Stimulated activated CD8-positive, alpha-beta memory T cell treated with anti-CD3 and anti-CD28 coated beads, Interleukin-15, amount 100 ng/mL, for 1 hour (primary cell): Measurements from ENCODE around the gene OGFOD1.

ENCODE experiments used
- DNase-seq: peaks from one replicate; pipeline ENCODE4 v3.0.0-alpha.2; 2020; ENCODE audit warnings: low read depth

Gene OGFOD1

DNA sequence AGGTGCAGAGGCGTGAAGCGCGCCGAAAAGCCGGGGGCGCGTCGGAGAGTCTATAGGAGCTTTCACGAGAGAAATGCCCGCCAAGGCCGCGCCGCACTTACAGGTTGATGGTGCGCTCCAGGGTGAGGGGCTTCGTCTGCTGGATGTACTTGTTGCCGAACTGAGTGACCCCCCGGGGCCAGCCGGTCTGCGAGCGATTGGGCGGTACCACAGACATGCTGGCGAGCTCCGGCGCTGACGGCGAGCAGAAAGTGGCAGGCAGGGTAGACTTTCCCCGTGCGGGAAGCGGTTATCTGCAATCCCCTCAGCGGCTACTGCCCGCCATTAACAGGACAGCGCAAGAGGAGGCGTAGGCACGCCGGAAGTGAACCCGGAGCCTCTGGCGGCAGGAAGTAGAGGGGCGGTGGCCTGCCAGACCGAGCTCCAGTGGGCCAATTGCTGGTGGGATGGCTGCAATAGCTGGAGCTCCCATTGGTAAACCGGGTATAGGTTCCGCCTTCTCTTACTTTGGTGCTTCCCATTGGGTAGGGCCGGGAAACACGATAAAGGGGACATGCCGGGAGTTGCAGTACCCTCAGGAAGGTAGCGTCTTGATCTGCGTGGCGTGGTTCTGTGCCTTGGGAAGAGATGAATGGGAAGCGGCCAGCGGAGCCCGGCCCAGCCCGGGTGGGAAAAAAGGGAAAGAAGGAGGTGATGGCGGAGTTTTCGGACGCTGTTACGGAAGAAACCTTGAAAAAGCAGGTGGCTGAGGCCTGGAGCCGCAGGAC is at the start of gene OGFOD1, which contains the start of gene NUDT21:
Gene OGFOD1 (plus strand): TSS at position 569 of the 767 bp plus-strand sequence. CDS start 59 bp downstream, at position 628.
Gene NUDT21 (minus strand): TSS at position 347 of the 767 bp plus-strand sequence. CDS start 130 bp downstream, at position 217.
- DNase-seq: peak; percentile 78

DNA sequence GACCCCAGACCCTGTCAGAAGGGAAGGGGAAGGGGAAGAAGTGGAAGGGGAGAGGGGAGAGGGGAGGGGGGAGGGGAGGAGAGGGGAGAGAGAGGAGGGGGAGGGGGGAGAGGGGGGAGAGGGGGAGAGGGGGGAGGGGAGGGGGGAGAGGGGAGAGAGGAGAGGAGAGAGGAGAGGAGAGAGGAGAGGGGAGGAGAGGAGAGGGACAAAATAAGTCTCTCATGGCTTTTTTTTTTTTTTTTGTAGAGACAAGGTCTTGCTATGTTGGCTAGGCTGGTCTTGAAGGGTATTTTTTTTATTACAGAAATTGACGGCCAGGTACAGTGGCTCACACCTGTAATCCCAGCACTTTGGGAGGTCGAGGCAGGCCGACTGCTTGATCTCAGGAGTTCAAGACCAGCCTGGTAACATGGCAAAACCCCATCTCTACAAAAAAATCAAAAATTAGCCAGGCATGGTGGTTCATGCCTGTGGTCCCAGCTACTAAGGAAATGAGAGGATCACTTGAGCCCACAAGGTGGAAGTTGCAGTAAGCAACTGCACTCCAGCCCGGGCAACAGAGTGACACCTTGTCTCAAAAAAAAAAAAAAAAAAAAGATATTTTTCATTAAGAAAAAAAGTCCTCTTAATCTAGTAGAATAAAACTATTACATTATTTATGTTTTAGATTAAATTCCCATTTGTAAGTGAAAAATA is 45.2 kb upstream of the OGFOD1 start:
- DNase-seq: no peak

DNA sequence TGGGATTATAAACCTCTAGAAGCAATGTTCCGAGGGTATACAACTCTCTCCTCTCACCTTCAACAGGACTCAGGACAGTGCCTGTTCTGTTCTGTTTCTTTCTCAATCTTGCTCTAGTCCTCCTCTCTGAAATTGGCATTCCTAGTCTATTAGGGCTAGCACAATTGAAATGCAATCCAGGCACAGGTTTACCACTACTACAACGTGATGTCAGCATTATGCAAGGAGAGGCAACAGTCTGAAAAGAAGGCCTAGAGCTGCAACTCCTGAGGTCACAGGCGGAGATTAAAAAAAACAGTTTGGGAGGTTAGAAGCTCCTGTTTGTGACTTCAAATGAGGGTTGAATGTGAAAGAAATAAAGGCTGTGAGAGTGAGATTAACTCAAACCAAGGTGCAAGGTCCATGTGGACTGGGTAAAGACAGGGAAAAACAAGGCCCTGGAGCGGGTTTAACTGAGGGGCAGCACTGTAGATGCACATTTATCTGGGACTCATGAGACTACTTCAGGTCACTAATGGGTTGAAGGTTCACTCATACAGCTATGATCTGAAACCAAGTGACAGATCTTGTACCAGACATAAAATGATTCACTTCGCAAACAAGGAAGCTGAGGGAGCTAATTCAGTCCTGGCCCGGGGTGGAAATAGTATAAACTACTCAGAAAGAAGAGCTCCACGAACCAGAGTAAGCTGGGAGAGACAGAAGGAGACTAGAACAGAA is 42.8 kb upstream of the OGFOD1 start:
- no peak for DNase-seq

DNA sequence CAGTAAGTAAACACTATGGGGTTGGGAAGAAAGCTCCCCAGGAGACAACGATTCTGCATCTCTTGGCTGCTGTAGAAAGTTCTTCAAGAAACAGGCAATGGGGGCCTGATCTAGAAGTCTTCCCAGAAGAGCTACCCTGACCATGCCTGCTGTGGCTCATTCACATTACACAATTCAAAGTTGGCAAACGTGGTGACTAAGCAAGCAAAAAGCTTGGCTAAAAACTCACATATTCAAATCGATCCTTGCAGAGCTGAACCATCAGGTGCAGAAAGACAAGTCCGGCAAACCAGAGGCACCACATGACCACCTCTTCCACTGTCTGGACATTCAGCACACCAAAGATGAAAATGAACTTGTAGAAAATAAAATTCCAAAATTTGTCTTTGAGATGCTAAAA is 42.2 kb upstream of the OGFOD1 start:
- no peak for DNase-seq

DNA sequence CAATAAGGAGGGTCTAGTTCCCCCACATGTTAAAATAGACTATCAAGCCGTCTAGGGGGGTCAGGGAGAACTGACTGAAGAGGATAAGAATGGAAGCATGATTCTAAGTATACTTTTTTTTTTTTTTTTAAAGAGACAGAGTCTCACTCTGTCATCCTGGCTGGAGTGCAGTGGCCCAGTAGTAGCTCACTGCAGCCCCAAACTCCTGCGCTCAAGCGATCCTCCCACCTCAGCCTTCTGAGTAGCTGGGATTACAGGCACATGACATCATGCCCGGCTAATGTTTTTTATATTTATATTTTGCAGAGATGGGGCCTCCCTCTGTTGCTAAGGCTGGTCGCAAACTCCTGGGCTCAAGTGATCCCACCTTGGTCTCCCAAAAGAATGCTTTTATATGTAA is 40.2 kb upstream of the OGFOD1 start:
- DNase-seq: no peak

DNA sequence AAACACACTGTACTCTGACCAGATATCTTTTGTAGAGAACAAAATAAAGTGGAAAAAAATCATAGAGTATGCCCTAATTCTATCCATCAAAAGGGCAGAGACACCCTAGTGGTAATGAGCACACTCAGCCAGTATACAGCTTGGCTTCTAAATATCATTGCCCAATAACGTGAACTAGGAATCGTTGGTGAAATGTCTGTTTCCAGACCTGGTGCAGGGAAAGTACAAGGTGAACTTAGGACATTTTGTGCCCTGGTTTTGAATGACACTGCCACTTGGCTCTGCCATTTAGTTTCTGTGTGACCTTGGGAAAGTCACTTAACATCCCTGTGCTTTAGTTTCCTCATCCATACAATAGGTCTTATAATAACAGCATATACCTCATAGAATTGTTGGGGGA is 39.7 kb upstream of the OGFOD1 start:
- DNase-seq: no peak

DNA sequence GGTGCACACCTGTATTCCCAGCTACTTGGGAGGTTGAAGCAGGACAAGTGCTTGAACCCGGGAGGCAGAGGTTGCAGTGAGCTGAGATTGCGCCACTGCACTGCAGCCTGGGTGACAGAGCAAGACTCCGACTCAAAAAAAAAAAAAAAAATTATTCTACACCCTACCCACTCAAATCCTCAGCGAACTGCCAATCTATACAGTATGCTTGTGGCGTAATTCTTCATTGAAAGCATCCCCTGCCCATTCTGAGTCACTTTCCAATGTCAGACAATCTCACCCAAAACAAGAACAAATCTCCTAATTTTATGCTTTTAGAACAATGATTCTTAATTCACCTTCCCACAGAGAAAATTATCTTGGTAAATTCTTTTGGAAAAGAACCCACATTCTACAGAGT is 38.0 kb upstream of the OGFOD1 start:
- no peak for DNase-seq

DNA sequence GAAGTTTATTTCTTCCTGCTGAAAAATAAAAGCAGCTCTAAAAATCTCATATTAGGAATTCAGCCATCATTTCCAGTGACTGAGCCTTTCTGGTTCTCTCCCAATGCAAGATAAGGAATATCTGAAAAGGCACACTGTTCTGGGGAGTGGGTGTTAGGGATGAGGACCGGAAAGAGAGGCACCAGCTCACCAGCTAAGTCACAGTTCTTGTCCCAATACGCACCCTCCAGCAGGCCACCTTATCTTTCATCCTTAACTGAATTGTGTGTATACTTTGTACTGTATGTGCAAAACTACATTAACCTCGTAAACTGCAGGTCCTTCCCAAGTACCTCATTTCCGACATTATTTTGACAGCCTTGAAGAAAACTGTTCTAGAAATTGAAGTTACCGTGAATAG is 37.0 kb upstream of the OGFOD1 start:
- DNase-seq: no peak

DNA sequence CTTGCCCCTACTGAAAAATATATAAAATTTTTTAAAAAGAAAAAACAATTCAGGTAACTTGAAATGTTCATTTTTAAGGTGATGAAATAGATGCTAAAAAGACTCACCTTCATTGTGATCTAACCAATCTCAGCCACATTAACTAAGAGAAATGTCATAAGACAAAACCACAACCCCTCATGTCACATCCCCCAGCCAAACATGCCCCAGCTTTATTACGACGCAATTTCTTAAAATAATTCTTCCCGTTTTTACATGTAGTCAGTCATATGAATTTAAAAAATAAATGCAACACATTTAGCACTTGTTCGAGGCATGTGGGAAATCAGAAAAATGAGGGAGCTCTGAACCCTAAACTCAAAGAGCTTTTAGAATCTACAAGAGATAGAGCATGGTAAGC is 35.5 kb upstream of the OGFOD1 start:
- no peak for DNase-seq

DNA sequence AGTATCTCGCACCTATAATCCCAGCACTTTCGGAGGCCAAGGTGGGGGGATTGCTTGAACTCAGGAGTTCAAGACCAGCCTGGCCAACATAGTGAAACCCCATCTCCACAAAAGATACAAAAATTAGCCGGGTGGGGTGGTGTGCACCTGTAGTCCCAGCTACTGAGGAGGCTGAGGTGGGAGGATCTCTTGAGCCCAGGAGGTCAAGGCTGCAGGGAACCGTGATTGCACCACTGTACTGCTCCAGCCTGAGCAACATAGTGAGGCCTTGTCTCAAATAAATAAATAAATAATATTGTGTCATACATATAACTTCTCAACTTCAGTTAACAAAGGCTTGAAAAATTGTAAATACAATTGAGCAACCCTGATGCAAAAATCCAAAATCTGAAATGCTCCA is 34.2 kb upstream of the OGFOD1 start:
- DNase-seq: no peak

DNA sequence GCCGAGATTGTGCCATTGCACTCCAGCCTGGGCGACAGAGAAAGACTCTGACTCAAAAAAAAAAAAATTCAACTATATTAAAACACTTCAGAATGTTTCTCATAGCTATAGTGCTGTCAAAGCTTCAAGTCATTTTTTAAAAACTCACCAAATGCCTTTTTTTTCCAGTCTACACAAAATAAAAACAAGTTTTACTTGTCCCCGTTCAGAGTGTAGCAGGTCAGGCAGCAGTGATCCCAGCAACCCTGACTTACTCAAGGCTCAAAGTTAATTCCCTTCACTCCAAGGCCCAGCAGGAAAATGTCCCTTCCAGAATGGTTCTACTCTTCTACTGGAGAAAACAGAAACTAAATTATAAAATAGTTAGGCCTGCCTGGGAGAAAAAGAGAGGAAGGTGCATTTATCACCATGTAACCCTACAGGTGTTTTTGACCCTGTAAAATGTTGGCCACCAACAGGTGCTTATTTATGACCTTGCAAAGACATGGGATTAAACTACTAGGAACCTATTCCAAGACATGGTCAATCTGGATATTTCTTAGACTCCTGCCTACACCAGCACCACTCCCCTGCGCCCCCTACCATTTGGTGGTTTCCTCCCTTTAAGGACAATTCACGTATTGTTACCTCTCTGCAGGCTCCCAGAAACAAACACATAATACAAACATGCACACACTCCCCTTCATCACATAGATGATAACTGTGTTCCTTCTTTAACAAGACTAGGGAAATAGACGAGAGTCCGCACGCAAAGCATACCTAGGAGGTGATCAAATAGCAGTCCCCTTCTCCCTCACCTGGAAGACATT is 31.4 kb upstream of the OGFOD1 start:
- no peak for DNase-seq

DNA sequence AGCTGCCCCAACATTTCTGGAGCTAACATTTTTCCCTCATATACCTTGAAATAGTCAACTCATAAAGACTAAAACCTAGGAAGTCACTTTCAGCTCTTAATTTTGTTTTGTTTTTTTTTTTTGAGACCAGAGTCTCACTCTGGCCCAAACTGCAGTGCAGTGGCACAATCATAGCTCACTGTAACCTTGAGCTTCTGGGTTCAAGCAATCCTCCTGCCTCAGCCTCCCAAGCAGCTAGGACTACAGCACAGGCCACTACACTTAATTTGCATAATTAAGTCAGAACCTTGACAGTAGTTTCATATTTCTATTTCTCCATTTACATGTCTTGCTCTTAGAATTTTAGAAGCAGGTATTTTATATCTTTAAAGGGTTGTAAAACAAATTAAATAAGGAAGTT is 30.7 kb upstream of the OGFOD1 start:
- DNase-seq: no peak

DNA sequence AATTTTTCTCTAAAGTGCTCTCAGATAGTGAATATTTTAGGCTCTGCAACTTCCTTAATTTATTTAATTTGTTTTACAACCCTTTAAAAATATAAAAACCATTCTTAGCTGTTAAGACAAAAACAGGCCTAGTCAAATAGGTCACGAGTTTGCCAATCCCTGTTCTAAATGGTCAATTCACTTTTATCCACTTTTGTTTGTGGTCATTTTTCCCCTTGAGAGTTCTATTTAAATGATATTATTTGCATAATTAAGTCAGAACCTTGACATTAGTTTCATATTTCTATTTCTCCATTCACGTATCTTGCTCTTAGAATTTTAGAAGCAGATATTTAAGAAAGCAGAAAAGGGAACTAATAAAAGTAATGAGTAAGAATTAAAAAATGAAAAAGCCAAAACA is 30.0 kb upstream of the OGFOD1 start:
- no peak for DNase-seq

DNA sequence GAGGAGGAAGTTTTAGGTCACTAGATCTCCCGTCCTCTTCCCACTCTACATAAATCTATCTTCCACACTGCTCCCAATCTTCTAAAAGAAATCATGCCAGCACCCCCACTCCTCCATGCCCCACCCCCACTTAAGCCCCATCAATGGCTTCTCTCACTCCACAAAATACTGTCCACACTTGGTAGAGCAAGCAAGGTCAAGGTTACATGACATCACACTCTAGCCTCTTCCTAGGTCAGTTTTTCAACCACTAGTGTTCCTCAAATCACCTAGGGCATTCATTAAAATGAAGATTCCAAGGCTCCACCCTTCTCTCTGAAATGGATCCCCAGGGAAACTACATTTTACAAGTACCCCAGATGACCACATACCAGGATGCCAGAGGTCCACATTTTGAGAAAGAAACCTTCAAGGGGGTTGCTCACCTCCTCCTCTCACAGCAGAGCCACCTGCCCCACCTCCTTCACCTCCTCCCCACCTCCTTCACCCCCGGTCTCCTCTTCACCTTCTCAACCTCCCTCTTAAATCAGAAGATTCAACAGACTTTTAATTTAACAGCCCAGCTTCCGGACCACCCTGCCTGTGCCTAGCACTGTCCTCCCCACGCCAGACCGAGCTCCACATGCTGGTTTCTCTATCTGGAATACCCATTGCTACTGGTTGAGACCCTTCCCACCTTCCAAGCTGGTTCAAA is 29.2 kb upstream of the OGFOD1 start:
- DNase-seq: no peak

DNA sequence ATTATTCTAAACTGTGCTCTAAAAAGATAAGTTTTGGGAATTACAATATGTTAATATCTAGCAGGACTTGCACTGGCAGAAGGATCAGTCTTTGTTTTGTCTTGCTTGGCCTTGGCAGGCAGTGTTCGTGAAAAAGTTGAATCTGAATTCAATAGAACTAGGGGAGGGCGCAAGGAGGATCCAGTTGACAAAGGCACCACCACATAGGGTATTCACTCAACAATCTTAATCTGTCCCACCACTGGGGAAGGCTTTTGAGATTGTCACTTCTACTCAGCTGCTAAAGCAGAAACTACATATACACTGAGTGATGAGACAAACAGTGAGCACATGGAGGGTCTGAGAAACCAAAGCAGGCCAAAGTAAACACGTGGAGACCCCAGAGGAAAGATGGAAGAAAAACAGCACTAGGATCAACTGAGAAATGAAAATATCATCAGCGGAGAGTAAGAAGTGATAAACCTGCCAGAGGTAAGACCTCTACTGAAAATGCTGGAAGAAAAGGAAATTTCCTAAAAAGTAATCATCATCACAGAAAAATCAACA is 28.4 kb upstream of the OGFOD1 start:
- no peak for DNase-seq

DNA sequence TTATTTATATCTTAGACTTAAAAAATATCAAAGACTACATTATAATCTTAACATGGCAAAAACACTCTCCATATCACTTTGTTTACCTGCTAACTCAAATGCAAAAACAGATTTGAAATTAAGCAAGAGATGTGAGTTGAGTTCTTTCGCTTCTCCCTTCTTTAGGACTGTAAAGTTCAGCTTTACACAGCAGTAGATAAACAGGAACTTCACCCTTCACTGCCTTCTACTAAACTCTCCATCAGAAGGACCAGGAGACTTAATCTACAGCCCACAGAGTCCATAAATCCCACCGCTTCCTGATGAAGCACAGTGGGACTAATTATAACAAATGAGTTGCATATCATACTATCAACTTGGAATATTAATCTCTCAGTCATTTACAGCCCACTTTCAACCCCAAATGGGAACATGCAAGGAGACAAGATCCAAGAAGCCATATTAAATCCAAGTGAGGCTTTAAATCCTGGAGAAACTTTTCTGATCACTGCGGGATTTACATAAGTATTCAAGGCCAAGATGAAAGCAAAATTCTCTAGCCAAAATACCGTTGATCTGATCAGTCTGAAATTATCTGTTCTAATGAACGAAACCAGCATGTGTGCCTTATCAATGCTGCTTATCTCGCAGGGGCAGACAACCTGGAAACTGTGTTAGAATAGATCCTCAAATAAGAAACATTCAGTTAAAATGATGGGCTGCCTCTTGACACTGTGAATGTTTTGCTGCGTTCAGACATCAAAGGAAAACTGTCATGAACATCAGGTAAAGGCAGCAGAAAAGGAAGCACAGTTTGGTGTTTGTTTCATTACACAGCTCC is 27.6 kb upstream of the OGFOD1 start:
- DNase-seq: no peak

DNA sequence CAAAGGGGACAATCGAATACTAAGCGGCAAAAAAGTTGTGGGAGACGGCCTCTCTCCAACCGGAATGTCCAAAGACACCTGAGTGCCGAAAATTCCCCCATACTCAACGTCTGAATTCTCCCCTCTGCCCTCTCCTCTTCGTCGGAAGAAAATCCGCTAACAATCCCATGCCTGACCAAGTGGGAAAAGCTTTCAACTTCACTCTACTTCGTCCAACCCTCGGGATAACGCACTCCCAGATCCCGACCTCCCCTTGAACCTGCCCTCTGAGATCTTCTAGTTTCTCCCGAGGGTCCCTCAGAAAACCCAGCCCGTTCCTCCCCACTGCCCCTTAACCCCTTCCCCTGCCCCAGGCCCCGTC is 27.0 kb upstream of the OGFOD1 start:
- DNase-seq: no peak

DNA sequence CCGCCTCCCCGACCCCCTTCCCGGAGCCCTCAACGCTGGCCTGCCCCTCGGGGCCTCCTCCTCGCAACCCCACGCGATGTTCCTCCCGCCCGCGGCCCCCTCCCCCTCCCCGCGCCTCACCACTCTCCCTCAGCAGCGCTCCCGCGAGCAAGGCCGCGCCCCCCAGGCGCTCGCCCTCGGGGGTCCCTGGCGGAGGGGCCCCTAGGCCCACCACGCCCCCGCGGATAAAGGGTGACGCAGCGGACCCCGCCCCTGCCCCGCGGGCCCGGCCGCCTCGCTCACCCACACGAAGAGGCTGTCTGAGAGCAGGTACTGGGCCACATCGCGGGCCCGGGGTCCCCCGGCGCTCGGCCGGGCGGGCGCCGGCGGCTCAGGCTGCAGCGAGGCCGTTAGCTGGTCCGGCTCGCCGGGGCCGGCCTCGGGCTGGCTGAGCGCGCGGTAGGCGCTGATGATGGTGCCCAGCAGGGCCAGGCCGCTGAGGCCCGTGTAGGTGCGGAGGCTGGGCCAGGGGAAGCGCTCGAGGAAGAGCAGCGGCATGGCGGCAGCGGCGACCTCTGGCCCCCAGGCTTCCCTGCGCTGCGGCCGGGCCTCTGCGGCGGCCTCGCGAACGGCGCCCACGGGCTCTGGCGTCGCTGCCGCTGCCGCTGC is 26.4 kb upstream of the OGFOD1 start:
- DNase-seq: no peak

DNA sequence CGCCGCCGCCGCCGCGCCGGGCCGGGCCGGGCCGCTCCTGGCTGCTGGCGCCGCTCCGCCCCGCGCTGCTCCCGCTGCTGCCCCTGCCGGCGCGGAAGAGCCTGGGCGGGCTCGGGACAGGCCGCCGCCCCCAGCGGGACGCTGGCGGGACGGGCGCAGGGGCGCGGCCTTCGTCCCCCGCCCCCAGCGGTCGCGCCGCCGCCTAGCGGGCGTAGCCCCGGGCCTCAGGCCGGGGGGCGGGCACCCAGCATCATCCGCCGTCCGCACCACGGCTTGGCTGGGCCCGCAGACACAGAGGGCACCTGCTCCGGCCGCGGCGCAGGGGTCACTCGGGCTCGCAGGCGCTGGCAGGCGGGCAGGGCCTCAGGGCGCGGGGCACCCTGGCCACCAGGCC is 25.9 kb upstream of the OGFOD1 start, which contains the start of gene AMFR:
Gene AMFR (minus strand): TSS at position 107 of the 394 bp plus-strand sequence. CDS start 218 bp downstream, outside the sequence.
- peak; percentile 17 for DNase-seq

DNA sequence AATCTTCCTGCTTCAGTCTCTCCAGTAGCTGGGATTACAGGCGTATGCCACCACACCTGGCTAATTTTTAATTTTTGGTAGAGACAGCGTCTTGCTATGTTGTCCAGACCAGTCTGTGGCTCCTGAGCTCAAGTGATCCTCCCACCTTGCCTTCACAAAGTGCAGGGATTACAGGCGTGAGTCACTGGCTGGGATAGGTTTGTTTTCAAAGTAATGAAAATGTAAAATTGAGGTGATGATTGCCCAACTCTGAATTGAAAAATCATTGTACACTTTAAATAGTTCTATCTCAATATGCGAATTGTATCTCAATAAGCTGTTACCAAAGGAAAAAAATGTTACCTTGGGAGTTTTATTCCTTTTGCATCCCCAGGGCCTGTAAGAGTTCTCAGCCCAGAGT is 24.8 kb upstream of the OGFOD1 start:
- no peak for DNase-seq
